Keratinocyte (primary cell): ENCODE measurements around the gene UPF1.

Experiments
- CTCF ChIP-seq, 3 experiments: IDR thresholded peaks in 1 of 3; conservative IDR thresholded peaks in 1 of 3; optimal IDR thresholded peaks in 1 of 3; 2 replicates in 2 of 3; 3 replicates in 1 of 3; pipeline versions ENCODE3 to v1.5.1; 2011; ENCODE audit warnings: low read length in 3 of 3, mild to moderate bottlenecking in 3 of 3, moderate library complexity in 2 of 3, control low read depth in 1 of 3, inconsistent platforms in 1 of 3; ENCODE audit not compliant: insufficient read depth in 2 of 3; ENCODE audit errors: extremely low read depth in 1 of 3
- EZH2 ChIP-seq: IDR thresholded peaks from one replicate; pipeline ENCODE4 v1.6.1; 2012; ENCODE audit warnings: inconsistent platforms, mild to moderate bottlenecking, low read length, moderate library complexity

GRCh38 chr19:18840288-18841267, 8.8 kb downstream of the UPF1 start:
- TF ChIP-seq CTCF (optimal IDR thresholded peaks at IDR 0.05 in 1 of 3, IDR thresholded peaks at IDR 0.05 in 1 of 3, conservative IDR thresholded peaks at IDR 0.05 in 1 of 3; ENCODE audit: extremely low read depth in 1 of 3, insufficient read depth in 2 of 3, low read length in 3 of 3), result no peak
- TF ChIP-seq EZH2, result no peak
